CD4-positive, CD25-positive, alpha-beta regulatory T cell (primary cell): ENCODE results near the gene KLK8. TPM values are rescaled to one million over a fixed set of nuclear protein-coding genes. Genes with fewer than 3 reads are reported as not detected.
A peak's percentile ranks its signal among the peaks of the same experiment; 100 is the strongest.

Experiments used
- ATAC-seq, 2 donors: fragments of 150-1000 bp; cut with Tn5 transposase; one replicate each; pipeline ENCODE4 v1.10.0; 2021; ENCODE audit warnings: low read depth in 2 of 2, moderate number of reproducible peaks in 2 of 2, moderate library complexity in 1 of 2
- DNase-seq, 3 donors: peaks; one replicate each; pipeline versions ENCODE4 v3.0.0 to v3.0.0-alpha.2; 2012 to 2022; ENCODE audit warnings: mixed read lengths in 1 of 3
- H3K27ac ChIP-seq: one replicate; pipeline ENCODE4 v1.7.0; 2013; ENCODE audit warnings: mild to moderate bottlenecking, low read length; ENCODE audit not compliant: insufficient read depth, poor library complexity, severe bottlenecking
- H3K27me3 ChIP-seq: one replicate; pipeline ENCODE4 v1.7.0; 2013; ENCODE audit warnings: low read length; ENCODE audit not compliant: control insufficient read depth, insufficient read depth
- H3K36me3 ChIP-seq: one replicate; pipeline ENCODE4 v1.7.0; 2013; ENCODE audit warnings: mild to moderate bottlenecking, low read length, moderate library complexity; ENCODE audit not compliant: control insufficient read depth, insufficient read depth
- H3K4me1 ChIP-seq: 2 replicates; pipeline ENCODE4 v1.7.0; 2013; ENCODE audit warnings: mild to moderate bottlenecking, low read length; ENCODE audit not compliant: insufficient read depth, control insufficient read depth, poor library complexity, severe bottlenecking
- H3K4me3 ChIP-seq: one replicate; pipeline ENCODE4 v1.7.0; 2013; ENCODE audit warnings: low read depth, mild to moderate bottlenecking, low read length, moderate library complexity
- H3K9me3 ChIP-seq, 2 experiments: 1 replicate in 1 of 2; 2 replicates in 1 of 2; pipeline ENCODE4 v1.7.0; 2013; ENCODE audit warnings: low read length in 2 of 2, mild to moderate bottlenecking in 1 of 2, moderate library complexity in 1 of 2; ENCODE audit not compliant: control insufficient read depth in 2 of 2
- H3K27ac Mint-ChIP-seq, 3 donors: one replicate each; pipeline ENCODE4 v1.8.0; 2020 to 2022; ENCODE audit warnings: mild to moderate bottlenecking in 3 of 3, mixed read lengths in 3 of 3, moderate library complexity in 2 of 3
- H3K27me3 Mint-ChIP-seq: one replicate; pipeline ENCODE4 v1.8.0; 2022; ENCODE audit warnings: mild to moderate bottlenecking, mixed read lengths
- H3K36me3 Mint-ChIP-seq: one replicate; pipeline ENCODE4 v1.8.0; 2020; ENCODE audit warnings: mixed read lengths
- H3K4me1 Mint-ChIP-seq, 4 donors: one replicate each; pipeline ENCODE4 v1.8.0; 2020 to 2022; ENCODE audit warnings: mixed read lengths in 4 of 4, mild to moderate bottlenecking in 1 of 4
- H3K4me3 Mint-ChIP-seq, 4 donors: one replicate each; pipeline ENCODE4 v1.8.0; 2020 to 2022; ENCODE audit warnings: mild to moderate bottlenecking in 4 of 4, mixed read lengths in 4 of 4, moderate library complexity in 3 of 4
- H3K9me3 Mint-ChIP-seq, 7 donors: one replicate each; pipeline ENCODE4 v1.8.0; 2020 to 2022; ENCODE audit warnings: mixed read lengths in 7 of 7, mild to moderate bottlenecking in 3 of 7, moderate library complexity in 2 of 7
- polyA plus RNA-seq, 4 donors: library from polyadenylated mRNA; unstranded; fragments of 300-500 nt; fragmentation: Illumina TruSeq; gene quantifications; one replicate each; pipeline ENCODE4 v1.2.3, GENCODE V29; 2021
- total RNA-seq: library from RNA; stranded (reverse); gene quantifications from one replicate; pipeline ENCODE4 v1.2.3, GENCODE V29; 2022

The KLK8 gene
- total and polyA plus RNA-seq, 5 donors from 2014 or later = not detected

DNA sequence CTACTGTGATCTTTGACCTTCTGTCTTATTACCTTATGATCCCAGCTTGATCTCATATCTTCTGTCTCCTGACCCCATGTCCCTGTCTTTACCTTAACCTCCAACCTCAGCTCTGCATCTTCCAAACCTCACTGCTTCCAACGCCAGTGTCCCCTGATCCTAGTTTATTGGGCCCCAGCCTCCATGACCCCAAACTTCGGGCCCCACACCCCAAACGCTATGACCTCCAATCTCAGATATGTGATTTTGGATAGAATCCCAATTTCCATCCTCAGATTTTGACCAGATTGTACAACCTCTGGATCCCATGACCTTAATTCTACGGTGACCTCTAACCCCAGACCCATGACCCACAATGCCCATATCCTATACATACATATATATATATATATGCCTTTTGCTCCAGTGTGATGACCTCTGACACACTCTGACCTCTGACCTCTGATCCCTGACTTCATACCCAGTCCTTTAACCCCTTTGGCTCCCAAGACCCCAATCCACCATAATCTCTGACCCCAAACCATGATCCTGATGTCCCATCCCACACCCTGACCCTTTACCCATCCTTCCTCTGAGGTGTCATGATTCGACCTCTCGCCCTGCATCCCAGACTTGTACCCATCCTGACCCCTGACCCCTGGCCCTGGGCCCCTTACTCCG, 29.9 kb upstream of the KLK8 start:
- ATAC-seq = no peak
- peak overlapping the region in 1 of 3 donors; percentile 57 for H3K27ac Mint-ChIP-seq

DNA sequence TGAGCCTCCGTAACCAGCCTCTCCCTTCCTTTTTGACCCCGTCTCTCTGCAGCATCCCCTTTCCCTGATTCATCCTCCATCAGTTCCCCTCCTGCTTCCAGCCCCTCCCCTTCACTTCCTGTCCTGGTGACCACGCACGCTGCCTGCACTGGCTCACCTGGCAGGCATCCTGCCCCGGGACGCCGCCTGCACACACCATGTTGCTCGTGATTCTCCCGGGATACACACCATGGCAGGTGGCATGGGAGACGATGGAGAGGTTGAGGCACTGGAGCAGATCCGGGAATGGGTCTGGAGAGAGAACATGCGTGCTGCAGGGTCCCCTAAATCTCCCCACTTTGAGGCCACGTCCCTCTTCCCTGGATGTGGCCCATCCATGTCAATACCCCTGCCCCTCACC, 29.2 kb upstream of the KLK8 start:
- Mint-ChIP-seq H3K36me3 (no peaks in the 10 kb centered on the region), H3K27me3 (peaks cover 26% of the 10 kb centered on the region), H3K9me3 (peaks cover 0 to 3% (median 0%) of the 10 kb centered on the region in 7 donors), H3K4me3 (no peak overlapping the region), H3K4me1 (peaks cover 0 to 2% (median 0%) of the 10 kb centered on the region in 4 donors), H3K27ac (no peak overlapping the region)
- no peak overlapping the region for H3K27ac ChIP-seq
- no peak overlapping the region for H3K4me3 ChIP-seq
- no peaks in the 10 kb centered on the region for H3K4me1 ChIP-seq
- ATAC-seq (no peak), DNase-seq (no peak)
- no peaks in the 10 kb centered on the region for H3K36me3 ChIP-seq
- no peaks in the 10 kb centered on the region for H3K9me3 ChIP-seq
- H3K27me3 ChIP-seq = no peaks in the 10 kb centered on the region

More for the DNA sequence above, 29.9 kb upstream of the KLK8 start:
- H3K4me1 Mint-ChIP-seq = peaks cover 0 to 2% (median 0%) of the 10 kb centered on the region in 4 donors
- Histone ChIP-seq H3K9me3 (no peaks in the 10 kb centered on the region), H3K4me3 (no peak overlapping the region), H3K4me1 (no peaks in the 10 kb centered on the region), H3K36me3 (no peaks in the 10 kb centered on the region), H3K27ac (no peak overlapping the region), H3K27me3 (no peaks in the 10 kb centered on the region)
- H3K36me3 Mint-ChIP-seq = no peaks in the 10 kb centered on the region
- H3K4me3 Mint-ChIP-seq = no peak overlapping the region
- peaks cover 0 to 4% (median 0%) of the 10 kb centered on the region in 7 donors for H3K9me3 Mint-ChIP-seq
- no peak for DNase-seq
- H3K27me3 Mint-ChIP-seq = peaks cover 26% of the 10 kb centered on the region

DNA sequence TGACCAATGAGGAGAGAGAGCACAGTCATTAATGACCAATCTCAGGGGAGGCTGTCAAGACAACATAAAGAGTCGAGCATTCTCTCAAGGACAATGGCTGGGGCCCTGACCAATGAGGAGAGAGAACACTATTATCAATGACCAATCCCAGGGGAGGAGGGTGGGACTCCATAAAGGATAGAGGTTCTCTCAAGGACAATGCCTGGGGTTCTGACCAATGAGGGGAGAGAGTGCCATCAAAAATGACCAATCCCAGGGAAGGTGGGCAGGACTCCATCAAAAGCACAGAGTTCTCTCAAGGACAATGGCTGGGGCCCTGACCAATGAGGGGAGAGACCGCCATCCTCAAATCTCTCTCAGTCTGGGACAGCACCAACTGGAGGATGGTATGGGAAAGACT, 28.3 kb upstream of the KLK8 start:
- Mint-ChIP-seq H3K27ac (no peak overlapping the region), H3K4me3 (no peak overlapping the region), H3K36me3 (no peaks in the 10 kb centered on the region), H3K27me3 (peaks cover 20% of the 10 kb centered on the region), H3K4me1 (peaks cover 0 to 2% (median 0%) of the 10 kb centered on the region in 4 donors), H3K9me3 (peaks cover 0 to 1% (median 0%) of the 10 kb centered on the region in 7 donors)
- no peaks in the 10 kb centered on the region for H3K9me3 ChIP-seq
- no peaks in the 10 kb centered on the region for H3K36me3 ChIP-seq
- no peak for ATAC-seq
- no peak overlapping the region for H3K4me3 ChIP-seq
- H3K27me3 ChIP-seq = no peaks in the 10 kb centered on the region
- DNase-seq = no peak
- no peaks in the 10 kb centered on the region for H3K4me1 ChIP-seq
- no peak overlapping the region for H3K27ac ChIP-seq

DNA sequence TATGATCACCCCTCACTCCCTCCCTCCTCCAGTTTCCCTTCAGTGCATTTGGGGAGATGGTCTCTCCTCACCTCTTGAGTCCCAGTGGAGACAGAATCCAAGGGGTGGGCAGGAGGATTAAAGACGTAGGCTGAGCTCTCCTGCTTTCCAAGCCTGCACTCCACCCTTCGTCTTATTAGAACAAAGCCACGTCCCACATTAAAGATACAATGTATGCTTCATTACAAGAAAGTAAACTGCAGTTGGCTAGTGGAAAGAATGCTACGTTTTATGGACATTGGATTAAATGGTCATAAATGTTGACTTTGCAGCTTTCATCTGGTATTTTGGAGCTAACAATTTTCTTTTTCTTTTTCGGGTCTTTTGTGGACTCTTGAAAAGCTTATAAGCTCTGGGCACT, 26.5 kb upstream of the KLK8 start:
- DNase-seq = no peak
- Mint-ChIP-seq H3K27ac (no peak overlapping the region), H3K27me3 (peaks cover 19% of the 10 kb centered on the region), H3K4me1 (peaks cover 0 to 2% (median 0%) of the 10 kb centered on the region in 4 donors), H3K9me3 (no peaks in the 10 kb centered on the region), H3K4me3 (no peak overlapping the region), H3K36me3 (no peaks in the 10 kb centered on the region)
- H3K27me3 ChIP-seq = no peaks in the 10 kb centered on the region
- H3K36me3 ChIP-seq = no peaks in the 10 kb centered on the region
- H3K4me3 ChIP-seq = no peak overlapping the region
- no peak overlapping the region for H3K27ac ChIP-seq
- H3K9me3 ChIP-seq = no peaks in the 10 kb centered on the region
- ATAC-seq = no peak
- H3K4me1 ChIP-seq = no peaks in the 10 kb centered on the region

DNA sequence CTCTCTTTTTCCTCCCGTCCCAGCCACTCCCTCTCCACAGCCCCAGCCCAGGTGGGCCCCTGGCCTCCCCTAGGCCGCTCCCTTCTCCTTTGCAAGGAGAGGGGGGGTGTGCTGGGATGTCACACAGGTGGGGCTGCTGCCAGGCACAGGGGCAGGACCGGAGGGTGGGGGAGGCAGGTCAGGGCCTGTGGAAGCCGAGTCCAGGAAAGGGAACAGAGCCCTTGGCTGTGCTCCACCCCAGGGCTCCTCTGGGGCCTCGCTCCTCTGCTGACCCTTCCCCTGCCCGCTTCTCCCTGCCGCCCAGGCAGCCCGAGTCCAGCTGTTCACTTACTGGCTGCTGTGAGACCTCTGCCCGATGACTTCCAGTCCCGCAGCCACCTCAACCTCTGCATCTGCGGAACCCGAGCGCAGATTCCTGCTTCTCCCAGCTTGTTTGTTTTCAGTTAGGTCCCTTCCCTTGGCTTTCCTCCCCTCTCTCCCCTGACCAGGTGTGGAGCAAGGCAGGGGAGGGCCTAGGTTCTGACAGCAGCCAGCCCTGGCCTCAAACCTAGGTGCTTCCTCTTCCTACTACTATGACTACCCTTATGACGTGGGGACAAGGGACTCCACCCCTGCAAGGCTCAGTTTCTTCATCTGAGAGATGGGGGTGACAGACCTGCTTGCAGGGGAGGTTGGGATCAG, 25.9 kb upstream of the KLK8 start:
- Mint-ChIP-seq H3K4me3 (no peak overlapping the region), H3K27me3 (peaks cover 23% of the 10 kb centered on the region), H3K36me3 (no peaks in the 10 kb centered on the region), H3K27ac (no peak overlapping the region), H3K4me1 (peaks cover 0 to 2% (median 0%) of the 10 kb centered on the region in 4 donors), H3K9me3 (no peaks in the 10 kb centered on the region)
- H3K36me3 ChIP-seq = no peaks in the 10 kb centered on the region
- no peak for DNase-seq
- no peak for ATAC-seq
- no peak overlapping the region for H3K27ac ChIP-seq
- H3K27me3 ChIP-seq = no peaks in the 10 kb centered on the region
- no peaks in the 10 kb centered on the region for H3K9me3 ChIP-seq
- no peaks in the 10 kb centered on the region for H3K4me1 ChIP-seq
- no peak overlapping the region for H3K4me3 ChIP-seq

DNA sequence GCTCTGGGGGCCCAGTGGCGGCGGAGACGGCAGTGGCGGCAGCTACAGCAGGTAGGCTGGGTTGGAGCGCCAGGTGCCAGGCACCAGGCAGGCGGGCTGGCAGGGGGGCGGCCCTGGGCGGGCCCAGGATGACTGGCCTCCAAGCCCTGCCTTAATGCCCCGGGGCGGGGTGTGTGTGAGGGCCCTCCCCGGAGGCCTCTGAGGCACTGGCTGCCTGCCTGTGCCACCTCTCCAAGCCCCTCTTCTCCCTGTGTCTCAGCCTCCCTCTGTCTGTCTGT, 25.1 kb upstream of the KLK8 start, which contains the start of gene KLK11:
Gene KLK11 (minus strand): TSS at position 63 of the 278 bp plus-strand sequence. CDS start 985 bp downstream, outside the sequence.
- Mint-ChIP-seq H3K4me3 (no peak within 1 kb of the TSS), H3K9me3 (no peaks in the 10 kb centered on the region), H3K36me3 (no peaks in the 10 kb centered on the region), H3K27ac (peak within 1 kb of the TSS in 1 of 3 donors; percentile 53), H3K27me3 (peaks cover 27% of the 10 kb centered on the region), H3K4me1 (peaks cover 0 to 2% (median 0%) of the 10 kb centered on the region in 4 donors)
- Histone ChIP-seq H3K27me3 (no peaks in the 10 kb centered on the region), H3K4me1 (no peaks in the 10 kb centered on the region), H3K36me3 (no peaks in the 10 kb centered on the region), H3K27ac (no peak within 1 kb of the TSS), H3K9me3 (no peaks in the 10 kb centered on the region), H3K4me3 (no peak within 1 kb of the TSS)
- DNase-seq (no peak), ATAC-seq (no peak)

DNA sequence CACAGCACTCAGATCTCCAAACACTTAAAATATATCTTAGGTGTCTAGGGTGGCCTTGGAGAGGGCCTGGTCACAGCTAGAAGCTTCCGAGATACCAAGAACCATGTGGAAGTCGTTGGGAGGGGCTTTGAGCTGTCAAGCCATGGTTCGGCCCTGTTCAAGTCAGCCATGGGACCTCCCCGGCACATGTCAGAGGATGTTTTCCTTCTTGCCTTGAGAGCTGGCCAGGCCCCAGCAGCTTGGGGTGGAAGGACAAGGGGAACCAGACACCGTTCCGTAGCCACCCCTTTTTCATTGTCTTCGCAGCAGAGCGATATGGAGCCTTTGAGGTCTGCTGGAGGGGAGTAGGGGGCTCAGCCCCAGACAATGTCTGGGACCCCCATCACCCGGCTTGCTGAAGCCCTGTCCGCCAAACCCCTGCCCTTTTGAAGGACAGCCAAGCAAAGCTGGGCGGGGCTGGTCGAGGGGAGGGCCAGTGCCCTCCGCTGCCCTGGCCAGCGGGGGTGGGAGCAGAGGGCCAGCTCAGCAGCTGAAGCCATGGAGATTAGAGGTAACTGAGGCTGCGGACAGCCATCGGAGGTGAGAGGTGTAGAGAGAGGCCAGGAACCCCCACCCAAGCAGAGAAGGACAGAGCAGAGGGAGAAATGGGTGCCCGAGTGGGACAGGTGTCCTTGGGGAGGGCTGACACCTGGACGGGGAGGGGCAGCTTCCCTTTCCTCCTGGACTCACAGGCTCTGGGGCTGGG, 24.6 kb upstream of the KLK8 start:
- H3K27ac Mint-ChIP-seq = no peak overlapping the region
- DNase-seq = no peak
- H3K27ac ChIP-seq = no peak overlapping the region
- H3K9me3 Mint-ChIP-seq = no peaks in the 10 kb centered on the region
- H3K36me3 ChIP-seq = no peaks in the 10 kb centered on the region
- H3K27me3 ChIP-seq = no peaks in the 10 kb centered on the region
- no peaks in the 10 kb centered on the region for H3K36me3 Mint-ChIP-seq
- no peaks in the 10 kb centered on the region for H3K4me1 ChIP-seq
- H3K4me1 Mint-ChIP-seq = peaks cover 0 to 4% (median 2%) of the 10 kb centered on the region in 4 donors
- no peak overlapping the region for H3K4me3 Mint-ChIP-seq
- ATAC-seq = no peak
- H3K4me3 ChIP-seq = no peak overlapping the region
- no peaks in the 10 kb centered on the region for H3K9me3 ChIP-seq
- H3K27me3 Mint-ChIP-seq = peaks cover 27% of the 10 kb centered on the region
